WERI-Rb-1 (cell line): Measurements from ENCODE around the gene ATRNL1.
"Not testable (repeated sequence)": the region's sequence is repeated elsewhere in the genome, so short reads cannot be mapped to it uniquely, and the experiment has no call there.

Source experiments
- DNase-seq: peaks from one replicate; pipeline ENCODE4 v3.0.0-alpha.2; 2020
- H3K27ac ChIP-seq: fragments of 250-450 bp; sonication (Bioruptor Pico); 2 replicates; pipeline ENCODE4 v1.5.1; 2020; ENCODE audit warnings: mild to moderate bottlenecking, moderate library complexity
- H3K27me3 ChIP-seq: fragments of 250-450 bp; sonication (Bioruptor Pico); 2 replicates; pipeline ENCODE4 v1.5.1; 2021; ENCODE audit warnings: mild to moderate bottlenecking, low read depth, moderate library complexity; ENCODE audit not compliant: insufficient read depth, severe bottlenecking
- H3K36me3 ChIP-seq: fragments of 250-450 bp; sonication (Bioruptor Pico); 2 replicates; pipeline ENCODE4 v1.5.1; 2020; ENCODE audit warnings: mild to moderate bottlenecking, moderate library complexity
- H3K4me3 ChIP-seq: 2 replicates; pipeline ENCODE4 v1.5.1; 2011; ENCODE audit warnings: low read depth, mild to moderate bottlenecking, control low read depth, low read length
- H3K9me3 ChIP-seq: fragments of 250-450 bp; sonication (Bioruptor Pico); 2 replicates; pipeline ENCODE4 v1.5.1; 2021; ENCODE audit warnings: mild to moderate bottlenecking, moderate library complexity; ENCODE audit not compliant: severe bottlenecking
- TF ChIP-seq, protein P1 (sequence below): IDR thresholded peaks from 2 replicates; pipeline ENCODE4 v1.5.1; 2011; ENCODE audit warnings: low read depth, mild to moderate bottlenecking, control low read depth, inconsistent platforms, low read length

Gene ATRNL1

DNA sequence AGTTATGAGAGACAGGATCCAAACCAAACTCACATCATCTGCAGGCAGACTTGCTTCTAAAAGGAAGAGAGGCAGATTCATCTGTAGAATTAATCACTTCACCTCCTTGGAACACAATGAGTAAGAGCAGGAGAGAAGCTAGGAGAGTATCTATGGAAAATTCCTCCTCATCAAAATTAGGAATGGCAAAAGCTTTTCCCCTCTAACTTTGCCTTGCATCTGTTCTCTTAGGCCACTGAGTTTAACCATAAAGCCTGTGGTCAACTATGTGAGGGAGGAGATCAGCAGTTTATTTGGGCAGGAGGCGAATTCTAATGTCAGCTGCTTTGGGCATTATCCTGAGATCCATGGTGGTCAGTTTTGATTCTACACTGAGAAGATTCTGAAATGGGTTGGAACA, 618.1 kb downstream of the ATRNL1 start:
- no peak overlapping the region for H3K4me3 ChIP-seq
- no peaks in the 10 kb centered on the region for H3K36me3 ChIP-seq
- H3K27ac ChIP-seq: no peak overlapping the region
- DNase-seq: no peak
- no peaks in the 10 kb centered on the region for H3K27me3 ChIP-seq
- TF ChIP-seq, protein P1, sequence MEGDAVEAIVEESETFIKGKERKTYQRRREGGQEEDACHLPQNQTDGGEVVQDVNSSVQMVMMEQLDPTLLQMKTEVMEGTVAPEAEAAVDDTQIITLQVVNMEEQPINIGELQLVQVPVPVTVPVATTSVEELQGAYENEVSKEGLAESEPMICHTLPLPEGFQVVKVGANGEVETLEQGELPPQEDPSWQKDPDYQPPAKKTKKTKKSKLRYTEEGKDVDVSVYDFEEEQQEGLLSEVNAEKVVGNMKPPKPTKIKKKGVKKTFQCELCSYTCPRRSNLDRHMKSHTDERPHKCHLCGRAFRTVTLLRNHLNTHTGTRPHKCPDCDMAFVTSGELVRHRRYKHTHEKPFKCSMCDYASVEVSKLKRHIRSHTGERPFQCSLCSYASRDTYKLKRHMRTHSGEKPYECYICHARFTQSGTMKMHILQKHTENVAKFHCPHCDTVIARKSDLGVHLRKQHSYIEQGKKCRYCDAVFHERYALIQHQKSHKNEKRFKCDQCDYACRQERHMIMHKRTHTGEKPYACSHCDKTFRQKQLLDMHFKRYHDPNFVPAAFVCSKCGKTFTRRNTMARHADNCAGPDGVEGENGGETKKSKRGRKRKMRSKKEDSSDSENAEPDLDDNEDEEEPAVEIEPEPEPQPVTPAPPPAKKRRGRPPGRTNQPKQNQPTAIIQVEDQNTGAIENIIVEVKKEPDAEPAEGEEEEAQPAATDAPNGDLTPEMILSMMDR: no peak
- H3K9me3 ChIP-seq: no peaks in the 10 kb centered on the region

DNA sequence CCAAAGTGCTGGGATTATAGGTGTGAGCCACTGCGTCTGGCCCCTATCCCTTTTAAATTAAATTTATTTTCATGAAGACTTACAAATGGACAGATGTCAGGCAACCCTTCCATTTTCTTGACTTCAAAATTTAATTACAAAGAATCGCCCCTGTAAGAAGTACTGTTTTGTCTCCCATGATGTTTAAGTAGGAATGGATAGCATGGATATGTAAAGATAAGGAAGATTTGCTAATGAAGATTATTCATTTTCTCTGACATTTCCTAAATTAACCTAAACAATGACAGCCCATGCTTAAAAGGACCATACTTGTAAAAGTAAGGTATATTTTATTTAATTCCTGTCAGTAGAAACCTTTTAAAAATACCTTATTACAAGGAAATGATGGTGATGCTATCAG, 627.0 kb downstream of the ATRNL1 start:
- Histone ChIP-seq H3K27ac (no peak overlapping the region), H3K9me3 (no peaks in the 10 kb centered on the region), H3K4me3 (no peak overlapping the region), H3K36me3 (no peaks in the 10 kb centered on the region), H3K27me3 (no peaks in the 10 kb centered on the region)
- DNase-seq: no peak
- TF ChIP-seq, protein P1: no peak

DNA sequence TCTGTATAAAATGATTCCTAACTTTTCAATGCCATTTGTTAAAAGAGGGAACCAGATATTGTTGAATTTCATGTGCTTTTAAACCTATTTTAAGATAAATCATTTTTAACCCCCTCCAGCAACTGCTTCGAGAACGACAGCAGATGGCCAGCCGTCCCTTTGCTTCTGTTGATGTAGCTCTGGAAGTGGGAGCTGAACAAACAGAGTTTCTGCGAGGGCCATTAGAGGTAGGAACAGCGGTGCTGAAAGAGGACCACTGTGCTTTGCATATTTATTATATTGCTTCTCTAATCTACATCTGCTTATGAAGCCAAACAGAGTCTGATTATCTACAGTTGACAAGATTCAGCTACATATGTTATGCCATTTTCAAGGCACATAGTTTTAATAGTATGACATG, 634.0 kb downstream of the ATRNL1 start:
- H3K9me3 ChIP-seq: no peaks in the 10 kb centered on the region
- no peaks in the 10 kb centered on the region for H3K36me3 ChIP-seq
- no peak for DNase-seq
- H3K4me3 ChIP-seq: no peak overlapping the region
- TF ChIP-seq, protein P1: no peak
- no peak overlapping the region for H3K27ac ChIP-seq
- no peaks in the 10 kb centered on the region for H3K27me3 ChIP-seq

DNA sequence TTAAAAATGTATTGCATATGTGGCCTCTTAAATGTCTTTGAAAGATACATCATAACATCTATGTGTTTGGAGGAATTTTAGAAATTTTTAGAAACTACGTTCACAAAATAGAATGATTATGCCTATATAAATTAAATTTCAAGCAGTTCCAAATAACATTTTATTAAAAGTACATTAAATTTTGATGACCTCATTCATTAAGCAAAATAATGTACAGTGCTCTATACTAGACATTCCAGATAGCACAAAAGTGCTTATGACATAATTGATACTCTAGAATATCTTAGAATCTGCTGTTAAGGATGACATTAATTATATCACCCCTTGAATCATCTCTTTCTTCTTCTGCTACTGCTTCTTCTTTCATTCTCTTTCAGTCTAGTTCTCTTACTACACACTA, 650.9 kb downstream of the ATRNL1 start:
- H3K27ac ChIP-seq: no peak overlapping the region
- no peaks in the 10 kb centered on the region for H3K36me3 ChIP-seq
- no peaks in the 10 kb centered on the region for H3K9me3 ChIP-seq
- no peaks in the 10 kb centered on the region for H3K27me3 ChIP-seq
- TF ChIP-seq, protein P1: no peak
- no peak for DNase-seq
- no peak overlapping the region for H3K4me3 ChIP-seq

DNA sequence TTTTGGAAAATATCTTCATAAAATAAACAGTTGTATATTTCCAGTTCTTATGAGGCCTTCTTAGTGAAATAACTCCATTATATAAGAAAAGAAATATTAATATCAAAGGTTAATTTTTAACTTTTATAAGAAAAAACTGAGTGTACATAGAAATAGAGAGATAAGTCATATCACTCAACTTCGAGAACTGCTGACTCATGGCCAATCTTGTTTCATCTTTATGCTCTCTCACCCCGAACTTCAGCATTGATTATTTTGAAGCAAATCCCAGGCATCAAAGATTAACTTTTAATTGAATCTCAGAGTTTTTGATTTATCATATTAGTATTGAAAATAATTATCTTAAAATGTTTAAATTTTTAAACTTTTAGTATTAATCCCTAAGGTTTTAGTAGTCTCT, 652.8 kb downstream of the ATRNL1 start:
- Histone ChIP-seq H3K27me3 (no peaks in the 10 kb centered on the region), H3K9me3 (no peaks in the 10 kb centered on the region), H3K4me3 (no peak overlapping the region), H3K27ac (no peak overlapping the region), H3K36me3 (no peaks in the 10 kb centered on the region)
- TF ChIP-seq, protein P1: no peak
- DNase-seq: no peak

DNA sequence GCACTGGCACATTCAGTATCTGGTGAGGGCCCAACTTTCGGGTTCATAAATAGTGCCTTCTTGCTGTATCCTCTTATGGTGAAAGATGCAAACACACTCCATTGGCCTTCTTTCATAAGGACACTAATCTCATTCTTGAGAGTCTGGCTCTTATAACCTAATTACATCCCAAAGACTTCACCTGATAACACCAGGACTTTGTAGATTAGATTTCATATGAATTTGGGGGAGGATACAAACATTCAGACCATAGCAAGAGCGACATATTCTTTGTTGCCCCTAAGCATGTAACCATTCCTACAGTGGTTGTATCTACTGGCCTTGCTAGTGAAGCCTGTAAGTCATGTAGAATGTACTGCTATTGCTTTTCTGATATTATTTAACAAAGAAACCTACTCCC, 654.6 kb downstream of the ATRNL1 start:
- DNase-seq: no peak
- H3K36me3 ChIP-seq: no peaks in the 10 kb centered on the region
- H3K9me3 ChIP-seq: no peaks in the 10 kb centered on the region
- no peak overlapping the region for H3K4me3 ChIP-seq
- H3K27ac ChIP-seq: no peak overlapping the region
- H3K27me3 ChIP-seq: no peaks in the 10 kb centered on the region
- TF ChIP-seq, protein P1: no peak

DNA sequence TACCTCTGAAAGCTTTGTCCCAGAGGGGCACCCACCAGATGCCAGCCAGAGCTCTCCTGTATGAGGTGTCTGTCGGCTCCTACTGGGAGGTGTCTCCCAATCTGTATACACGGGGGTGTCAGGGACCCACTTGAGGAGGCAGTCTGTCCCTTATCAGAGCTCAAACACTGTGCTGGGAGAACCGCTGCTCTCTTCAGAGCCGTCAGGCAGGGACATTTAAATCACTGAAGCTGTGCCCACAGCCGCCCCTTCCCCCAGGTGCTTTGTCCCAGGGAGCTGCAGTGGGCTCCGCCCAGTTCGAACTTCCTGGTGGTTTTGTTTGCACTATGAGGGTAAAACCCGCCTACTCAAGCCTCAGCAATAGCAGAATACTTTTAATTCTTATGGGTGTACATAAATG, 665.3 kb downstream of the ATRNL1 start:
- DNase-seq: not testable (repeated sequence)

More for the DNA sequence above, 665.3 kb downstream of the ATRNL1 start:
- not testable (repeated sequence) for H3K4me3 ChIP-seq, H3K27ac ChIP-seq, H3K9me3 ChIP-seq, H3K27me3 ChIP-seq, H3K36me3 ChIP-seq
